AG04450 (cell line): ENCODE measurements around the gene MED13L. TPM values are rescaled to one million over a fixed set of nuclear protein-coding genes. Genes with fewer than 3 reads are reported as not detected.

ENCODE experiments used
- CTCF ChIA-PET: fragments of 300-600, 350-600 bp; formaldehyde crosslinking; extraction: SDS; loops from one replicate; lab custom pipeline; 2022; ENCODE audit warnings: antibody characterized with exemption, inconsistent platforms; lab: Charles Lee
- POLR2A ChIA-PET: fragments of 350-600 bp; formaldehyde crosslinking; extraction: SDS; loops from one replicate; lab custom pipeline; 2021; ENCODE audit warnings: antibody characterized with exemption, inconsistent platforms; lab: Yijun Ruan, JAX
- DNase-seq: peaks from one replicate; pipeline ENCODE4 v3.0.0-alpha.2; 2011; ENCODE audit warnings: low read depth, low spot score
- H3K27ac ChIP-seq: one replicate; pipeline ENCODE4 v1.5.1; 2012; ENCODE audit warnings: low read depth, low read length, control low read depth
- H3K27me3 ChIP-seq: one replicate; pipeline ENCODE4 v1.6.0; 2012; ENCODE audit warnings: low read length; ENCODE audit not compliant: control insufficient read depth, insufficient read depth
- H3K4me3 ChIP-seq: 2 replicates; pipeline ENCODE4 v1.5.1; 2011; ENCODE audit warnings: mild to moderate bottlenecking, low read depth, low read length, control low read depth
- H3K9me3 ChIP-seq: 2 replicates; pipeline ENCODE4 v1.5.1; 2012; ENCODE audit warnings: low read length; ENCODE audit not compliant: control insufficient read depth, insufficient read depth
- polyA plus RNA-seq: library from polyadenylated mRNA; depleted of rRNA; stranded (reverse); fragments of >200 nt; gene quantifications from 2 replicates; pipeline ENCODE4 v1.2.3, GENCODE V29; 2011
- TF ChIP-seq, protein P1 (sequence below): IDR thresholded peaks from 2 replicates; pipeline ENCODE4 v1.5.1; 2011; ENCODE audit warnings: low read depth, low read length, control low read depth, inconsistent platforms

Gene MED13L
- polyA plus RNA-seq, 1 experiment: 56.2 TPM

DNA sequence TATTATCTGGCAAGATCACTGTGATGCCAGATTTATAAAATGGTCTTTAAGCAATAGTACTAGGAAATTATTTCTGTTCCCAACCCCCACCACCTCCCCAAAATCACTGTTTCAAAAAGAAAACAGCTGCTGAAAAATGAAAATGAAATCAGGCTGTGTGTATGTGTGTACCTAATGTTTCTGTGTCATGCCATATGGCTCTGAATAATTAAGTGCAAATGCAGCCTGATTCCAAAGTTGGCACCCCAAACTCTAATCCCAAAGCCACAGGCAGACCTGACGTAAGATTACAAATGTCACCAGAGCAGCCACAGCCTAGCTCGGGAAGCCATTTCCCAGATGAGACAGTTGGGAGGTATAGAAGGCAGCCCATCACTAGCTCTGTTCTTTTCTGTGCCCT lies 175.5 kb downstream of the MED13L start:
- H3K9me3 ChIP-seq: no peaks in the 10 kb centered on the region
- H3K27ac ChIP-seq: no peak overlapping the region
- DNase-seq: no peak
- CTCF ChIA-PET: no interaction called here
- TF ChIP-seq, protein P1, sequence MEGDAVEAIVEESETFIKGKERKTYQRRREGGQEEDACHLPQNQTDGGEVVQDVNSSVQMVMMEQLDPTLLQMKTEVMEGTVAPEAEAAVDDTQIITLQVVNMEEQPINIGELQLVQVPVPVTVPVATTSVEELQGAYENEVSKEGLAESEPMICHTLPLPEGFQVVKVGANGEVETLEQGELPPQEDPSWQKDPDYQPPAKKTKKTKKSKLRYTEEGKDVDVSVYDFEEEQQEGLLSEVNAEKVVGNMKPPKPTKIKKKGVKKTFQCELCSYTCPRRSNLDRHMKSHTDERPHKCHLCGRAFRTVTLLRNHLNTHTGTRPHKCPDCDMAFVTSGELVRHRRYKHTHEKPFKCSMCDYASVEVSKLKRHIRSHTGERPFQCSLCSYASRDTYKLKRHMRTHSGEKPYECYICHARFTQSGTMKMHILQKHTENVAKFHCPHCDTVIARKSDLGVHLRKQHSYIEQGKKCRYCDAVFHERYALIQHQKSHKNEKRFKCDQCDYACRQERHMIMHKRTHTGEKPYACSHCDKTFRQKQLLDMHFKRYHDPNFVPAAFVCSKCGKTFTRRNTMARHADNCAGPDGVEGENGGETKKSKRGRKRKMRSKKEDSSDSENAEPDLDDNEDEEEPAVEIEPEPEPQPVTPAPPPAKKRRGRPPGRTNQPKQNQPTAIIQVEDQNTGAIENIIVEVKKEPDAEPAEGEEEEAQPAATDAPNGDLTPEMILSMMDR: no peak
- H3K27me3 ChIP-seq: no peaks in the 10 kb centered on the region
- POLR2A ChIA-PET: no interaction called here
- H3K4me3 ChIP-seq: no peak overlapping the region

DNA sequence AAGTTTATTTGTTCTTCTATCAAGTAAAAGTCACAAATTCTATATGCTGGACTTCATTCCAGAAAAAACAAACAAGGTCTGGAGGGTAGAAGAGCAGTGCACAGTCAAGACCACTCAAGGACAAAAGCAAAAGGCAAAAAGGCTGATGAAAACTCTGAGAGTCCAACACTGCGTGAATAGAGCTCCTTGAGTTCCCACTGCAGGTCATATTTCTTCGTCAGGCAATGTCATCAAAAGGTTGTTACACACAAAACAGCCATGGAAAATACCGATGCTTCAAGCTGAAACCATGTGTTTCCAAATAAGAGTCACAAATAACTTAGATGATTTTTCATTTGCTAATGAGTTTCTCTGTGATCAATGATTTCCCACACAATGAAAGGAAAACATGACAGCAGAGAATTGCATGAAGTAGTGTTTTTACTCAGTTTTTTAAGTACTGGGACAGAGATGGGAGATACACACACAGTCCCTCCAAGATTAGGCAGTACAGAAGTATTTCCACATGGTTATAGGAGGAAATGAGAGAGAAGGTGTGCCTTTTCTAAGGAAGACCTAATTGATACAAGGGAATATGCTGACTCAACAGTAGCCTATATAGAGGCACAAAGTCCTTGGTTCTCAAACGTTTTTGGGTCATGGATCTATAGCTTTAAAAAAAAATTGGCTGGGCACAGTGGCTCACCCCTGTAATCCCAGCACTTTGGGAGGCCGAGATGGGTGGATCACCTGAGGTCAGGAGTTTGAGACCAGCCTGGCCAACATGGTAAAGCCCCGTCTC lies 177.7 kb downstream of the MED13L start:
- ChIA-PET CTCF (no interaction called here), POLR2A (no interaction called here)
- H3K27ac ChIP-seq: no peak overlapping the region
- TF ChIP-seq, protein P1: no peak
- no peak for DNase-seq
- no peaks in the 10 kb centered on the region for H3K9me3 ChIP-seq
- no peak overlapping the region for H3K4me3 ChIP-seq
- no peaks in the 10 kb centered on the region for H3K27me3 ChIP-seq

DNA sequence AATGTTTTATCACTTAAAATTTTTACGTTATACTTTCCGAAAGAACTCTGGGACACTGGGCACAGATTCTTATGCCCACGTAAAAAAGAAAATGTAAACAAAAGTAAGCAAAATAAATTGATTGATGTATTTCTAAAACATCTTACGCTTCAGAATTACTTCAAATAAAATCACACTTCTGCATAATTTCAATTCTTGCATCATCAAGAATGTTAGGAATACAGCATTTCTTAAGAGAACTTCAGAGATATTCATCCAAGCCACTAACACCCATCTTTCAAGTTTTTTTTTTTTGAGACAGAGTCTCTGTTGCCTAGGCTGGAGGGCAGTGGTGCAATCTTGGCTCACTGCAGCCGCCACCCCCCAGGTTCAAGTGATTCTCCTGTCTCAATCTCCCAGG lies 180.6 kb downstream of the MED13L start:
- H3K4me3 ChIP-seq: no peak overlapping the region
- POLR2A ChIA-PET: no interaction called here
- DNase-seq: no peak
- CTCF ChIA-PET: no interaction called here
- TF ChIP-seq, protein P1: no peak
- no peaks in the 10 kb centered on the region for H3K27me3 ChIP-seq
- H3K27ac ChIP-seq: no peak overlapping the region
- no peaks in the 10 kb centered on the region for H3K9me3 ChIP-seq

DNA sequence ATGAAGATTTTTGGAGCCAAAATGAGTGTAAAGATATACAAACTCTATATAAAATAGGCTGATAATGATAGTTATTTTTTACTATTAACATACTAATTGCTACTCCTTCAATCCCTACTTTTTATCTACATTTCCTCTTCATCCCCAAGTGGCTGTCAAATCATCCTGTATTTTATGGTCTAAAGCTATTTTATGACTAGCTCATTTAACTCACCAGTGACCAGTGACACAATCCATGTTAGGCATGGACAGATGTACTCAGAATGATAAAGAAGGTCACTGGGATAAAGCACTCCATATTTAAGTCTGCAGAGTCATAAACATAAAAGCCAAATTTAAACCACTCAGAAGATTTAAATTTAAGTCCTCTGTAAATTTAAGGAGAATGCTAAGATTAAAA lies 183.0 kb downstream of the MED13L start:
- no peak for DNase-seq
- TF ChIP-seq, protein P1: no peak
- no peak overlapping the region for H3K27ac ChIP-seq
- ChIA-PET POLR2A (no interaction called here), CTCF (interaction anchor here (0.6 to 1.2 kb wide), 2 partner anchors 29 to 65 kb away, joined by 3 read pairs; no protein-coding TSS in a partner anchor)
- no peaks in the 10 kb centered on the region for H3K9me3 ChIP-seq
- no peak overlapping the region for H3K4me3 ChIP-seq
- H3K27me3 ChIP-seq: no peaks in the 10 kb centered on the region

DNA sequence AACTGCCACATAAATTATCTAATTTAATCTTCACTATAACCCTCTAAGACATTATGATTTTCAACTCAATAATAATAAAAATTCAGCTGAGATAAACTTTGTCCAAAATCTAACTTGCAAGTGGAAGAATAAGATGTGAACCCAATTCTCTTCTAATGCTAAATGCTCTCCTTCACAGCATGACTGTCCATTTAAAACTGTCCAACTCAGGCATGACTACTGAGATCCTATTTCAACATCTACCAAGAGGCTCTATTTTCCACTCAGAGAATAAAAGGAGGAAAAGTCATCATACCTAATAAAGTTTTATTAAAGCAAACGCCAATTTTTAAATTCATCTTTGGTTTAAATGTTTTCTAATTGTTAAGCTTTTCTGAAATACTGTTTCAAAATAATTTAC lies 183.6 kb downstream of the MED13L start:
- ChIA-PET POLR2A (no interaction called here), CTCF (interaction anchor here (0.6 to 1.2 kb wide), 2 partner anchors 28 to 66 kb away, joined by 3 read pairs; no protein-coding TSS in a partner anchor)
- DNase-seq: no peak

More for the DNA sequence above, 183.6 kb downstream of the MED13L start:
- TF ChIP-seq, protein P1: no peak
- Histone ChIP-seq H3K27ac (no peak overlapping the region), H3K9me3 (no peaks in the 10 kb centered on the region), H3K4me3 (no peak overlapping the region), H3K27me3 (no peaks in the 10 kb centered on the region)
